GM23338 (cell line): ENCODE results near the gene FRYL.

Experiments used
- CREB1 ChIP-seq: fragments of 250-450 bp; sonication (Bioruptor Pico); IDR thresholded peaks from 2 replicates; pipeline ENCODE4 v1.5.0; 2020; ENCODE audit warnings: low read depth, mild to moderate bottlenecking, moderate library complexity
- EZH2 ChIP-seq: fragments of 200-600 bp; sonication (generic); IDR thresholded peaks from one replicate; pipeline ENCODE4 v1.8.0; 2017; ENCODE audit warnings: antibody characterized with exemption, mild to moderate bottlenecking, low read depth; ENCODE audit not compliant: unreplicated experiment
- EZH2phosphoT487 ChIP-seq: fragments of 200-600 bp; sonication (generic); IDR thresholded peaks from one replicate; pipeline ENCODE4 v1.8.1; 2018; ENCODE audit warnings: antibody characterized with exemption; ENCODE audit not compliant: unreplicated experiment
- JUNB ChIP-seq: IDR thresholded peaks from one replicate; pipeline ENCODE4 v1.6.1; 2016; ENCODE audit warnings: antibody characterized with exemption; ENCODE audit not compliant: unreplicated experiment
- REST ChIP-seq: IDR thresholded peaks from one replicate; pipeline ENCODE4 v1.6.1; 2018; ENCODE audit warnings: antibody characterized with exemption; ENCODE audit not compliant: unreplicated experiment
- TF ChIP-seq, protein P1 (sequence below), 2 experiments: fragments of 200-600 bp in 1 of 2; sonication (generic) in 1 of 2; conservative IDR thresholded peaks; 2 replicates each; pipeline versions ENCODE4 v1.5.1 to v1.6.1; 2016 to 2017; ENCODE audit warnings: antibody characterized with exemption in 2 of 2, low read depth in 2 of 2, mild to moderate bottlenecking in 2 of 2, moderate library complexity in 1 of 2

DNA sequence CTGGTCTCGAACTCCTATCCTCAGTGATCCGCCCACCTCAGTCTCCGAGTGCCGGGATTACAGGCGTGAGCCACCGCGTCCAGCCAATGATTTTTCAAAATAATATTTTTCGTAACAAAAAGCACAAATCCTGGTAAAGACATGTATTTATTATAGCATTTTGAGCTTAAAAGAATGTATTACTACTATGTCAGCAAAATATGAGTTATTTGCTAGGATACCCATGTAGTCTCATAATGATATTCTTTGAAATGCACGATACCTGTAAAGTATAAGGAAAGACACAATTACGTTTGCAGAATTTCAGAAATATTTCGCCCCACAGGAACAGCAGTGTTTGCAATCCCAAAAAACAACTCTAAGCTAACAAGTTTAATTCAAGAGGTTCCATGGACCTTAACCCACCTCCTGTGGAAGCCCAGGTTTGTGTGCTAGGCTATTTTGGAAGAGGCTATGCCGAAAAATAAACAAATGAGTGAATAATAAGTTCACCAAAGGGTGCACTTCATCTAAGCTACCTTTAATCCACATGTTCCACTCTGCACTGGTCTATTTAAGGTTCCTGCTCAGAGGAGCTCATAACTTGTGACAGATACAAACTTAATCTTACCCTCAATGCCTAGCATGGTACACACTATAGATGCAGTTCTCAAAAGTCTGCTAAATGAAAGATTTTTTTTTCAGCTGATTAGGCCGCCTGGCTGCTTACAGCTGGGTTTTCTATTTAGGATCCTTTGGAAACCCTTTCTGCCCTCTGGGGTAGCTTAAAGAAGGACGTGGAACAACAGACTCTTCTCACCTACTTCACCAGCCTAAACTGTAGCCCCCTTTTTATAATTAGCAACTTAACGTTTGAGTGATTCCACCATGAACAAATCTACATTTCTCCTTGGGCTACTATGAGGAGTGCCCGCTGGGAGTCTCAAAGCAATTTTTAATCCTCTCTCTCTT is 5.0 kb downstream of the FRYL start:
- TF ChIP-seq EZH2phosphoT487 (no peak), EZH2 (no peak), CREB1 (no peak), JUNB (no peak), REST (no peak)
- TF ChIP-seq, protein P1, sequence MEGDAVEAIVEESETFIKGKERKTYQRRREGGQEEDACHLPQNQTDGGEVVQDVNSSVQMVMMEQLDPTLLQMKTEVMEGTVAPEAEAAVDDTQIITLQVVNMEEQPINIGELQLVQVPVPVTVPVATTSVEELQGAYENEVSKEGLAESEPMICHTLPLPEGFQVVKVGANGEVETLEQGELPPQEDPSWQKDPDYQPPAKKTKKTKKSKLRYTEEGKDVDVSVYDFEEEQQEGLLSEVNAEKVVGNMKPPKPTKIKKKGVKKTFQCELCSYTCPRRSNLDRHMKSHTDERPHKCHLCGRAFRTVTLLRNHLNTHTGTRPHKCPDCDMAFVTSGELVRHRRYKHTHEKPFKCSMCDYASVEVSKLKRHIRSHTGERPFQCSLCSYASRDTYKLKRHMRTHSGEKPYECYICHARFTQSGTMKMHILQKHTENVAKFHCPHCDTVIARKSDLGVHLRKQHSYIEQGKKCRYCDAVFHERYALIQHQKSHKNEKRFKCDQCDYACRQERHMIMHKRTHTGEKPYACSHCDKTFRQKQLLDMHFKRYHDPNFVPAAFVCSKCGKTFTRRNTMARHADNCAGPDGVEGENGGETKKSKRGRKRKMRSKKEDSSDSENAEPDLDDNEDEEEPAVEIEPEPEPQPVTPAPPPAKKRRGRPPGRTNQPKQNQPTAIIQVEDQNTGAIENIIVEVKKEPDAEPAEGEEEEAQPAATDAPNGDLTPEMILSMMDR (conservative IDR thresholded peaks at IDR 0.05; ENCODE audit: low read depth in 2 of 2): no peak
